ENCODE results near the gene CREB3L2.
"Not testable (repeated sequence)": the region's sequence is repeated elsewhere in the genome, so short reads cannot be mapped to it uniquely, and the experiment has no call there.

The CREB3L2 gene

DNA sequence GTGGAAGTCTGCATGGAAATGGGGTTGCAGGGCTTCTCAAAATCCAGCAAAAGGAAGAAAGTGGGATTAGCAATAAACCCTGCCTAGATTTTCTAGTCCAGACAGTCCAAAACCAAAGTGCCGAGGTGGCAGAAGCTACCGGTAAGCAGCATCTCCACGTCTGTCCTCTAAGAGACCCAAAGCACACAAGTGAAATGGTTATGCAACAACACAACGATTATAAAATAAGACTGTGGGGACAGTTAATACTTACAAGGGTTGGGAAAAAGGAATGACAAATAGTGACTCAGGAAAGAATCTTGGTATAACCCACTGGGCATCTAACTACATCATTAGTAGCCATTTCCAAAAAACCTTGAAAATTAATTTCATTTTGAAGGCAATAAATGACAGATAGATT lies 24.7 kb downstream of the CREB3L2 start:
- Histone ChIP-seq H3K9ac (ENCODE audit: low read length) (no peak overlapping the region), H3K27ac (ENCODE audit: low read depth, low read length) (peak overlapping the region; percentile 14), H3K36me3 (ENCODE audit: insufficient read depth, low read length) (no peaks in the 10 kb centered on the region), H3K4me3 (ENCODE audit: low read depth in 1 of 2, low read length in 2 of 2) (no peak overlapping the region), H3K27me3 (ENCODE audit: control insufficient read depth in 1 of 2, insufficient read depth in 2 of 2, low read length in 2 of 2) (no peaks in the 10 kb centered on the region), H3K4me1 (ENCODE audit: insufficient read depth, low read length) (peaks cover 73% of the 10 kb centered on the region), H3K9me3 (ENCODE audit: low read length) (no peaks in the 10 kb centered on the region)

DNA sequence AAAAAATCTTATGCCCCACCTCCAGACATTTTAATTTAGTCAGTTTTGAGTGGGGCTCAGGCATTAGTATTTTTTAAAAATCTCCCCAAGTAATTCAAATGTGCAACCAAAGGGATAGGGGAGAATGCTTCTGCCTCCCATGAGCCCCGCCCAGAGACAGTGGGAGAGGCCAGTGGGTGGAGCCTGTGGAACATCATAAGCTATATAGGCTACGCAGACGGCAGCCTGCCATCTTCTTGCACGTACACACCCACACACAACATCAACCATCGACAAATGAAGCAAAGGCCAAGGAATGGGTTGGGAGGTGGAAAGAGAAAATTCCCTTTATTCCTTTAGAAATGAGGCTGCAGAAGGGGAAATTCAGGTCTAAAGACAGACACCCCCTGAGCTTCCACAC lies 25.2 kb downstream of the CREB3L2 start:
- peaks cover 68% of the 10 kb centered on the region for H3K4me1 ChIP-seq (ENCODE audit: insufficient read depth, low read length)
- H3K27ac ChIP-seq (ENCODE audit: low read depth, low read length) = no peak overlapping the region
- H3K36me3 ChIP-seq (ENCODE audit: insufficient read depth, low read length) = no peaks in the 10 kb centered on the region
- no peak overlapping the region for H3K4me3 ChIP-seq (ENCODE audit: low read depth in 1 of 2, low read length in 2 of 2)
- no peaks in the 10 kb centered on the region for H3K9me3 ChIP-seq (ENCODE audit: low read length)
- no peaks in the 10 kb centered on the region for H3K27me3 ChIP-seq (ENCODE audit: control insufficient read depth in 1 of 2, insufficient read depth in 2 of 2, low read length in 2 of 2)
- no peak overlapping the region for H3K9ac ChIP-seq (ENCODE audit: low read length)

DNA sequence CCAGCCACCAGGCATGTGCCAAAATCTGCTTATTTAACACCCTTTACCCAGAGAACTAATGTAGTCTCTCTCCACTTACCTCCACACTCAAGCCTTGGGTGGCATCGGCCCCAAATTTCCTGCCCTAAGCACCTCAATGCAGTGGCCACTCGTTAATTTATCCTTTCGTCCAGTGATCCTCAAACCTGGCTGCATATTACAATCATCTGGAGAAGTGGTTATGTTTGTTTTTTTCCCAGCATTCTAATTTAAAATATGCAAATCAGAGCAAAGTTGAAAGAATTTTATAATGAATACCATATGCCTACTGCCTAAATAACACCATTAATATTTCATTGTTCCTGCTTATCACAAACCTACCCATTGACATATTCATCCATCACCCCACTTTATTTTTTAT lies 25.7 kb downstream of the CREB3L2 start:
- Histone ChIP-seq H3K4me3 (ENCODE audit: low read depth in 1 of 2, low read length in 2 of 2) (no peak overlapping the region), H3K36me3 (ENCODE audit: insufficient read depth, low read length) (no peaks in the 10 kb centered on the region), H3K27me3 (ENCODE audit: control insufficient read depth in 1 of 2, insufficient read depth in 2 of 2, low read length in 2 of 2) (no peaks in the 10 kb centered on the region), H3K9ac (ENCODE audit: low read length) (no peak overlapping the region), H3K27ac (ENCODE audit: low read depth, low read length) (peak overlapping the region; percentile 62), H3K9me3 (ENCODE audit: low read length) (no peaks in the 10 kb centered on the region), H3K4me1 (ENCODE audit: insufficient read depth, low read length) (peaks cover 64% of the 10 kb centered on the region)

DNA sequence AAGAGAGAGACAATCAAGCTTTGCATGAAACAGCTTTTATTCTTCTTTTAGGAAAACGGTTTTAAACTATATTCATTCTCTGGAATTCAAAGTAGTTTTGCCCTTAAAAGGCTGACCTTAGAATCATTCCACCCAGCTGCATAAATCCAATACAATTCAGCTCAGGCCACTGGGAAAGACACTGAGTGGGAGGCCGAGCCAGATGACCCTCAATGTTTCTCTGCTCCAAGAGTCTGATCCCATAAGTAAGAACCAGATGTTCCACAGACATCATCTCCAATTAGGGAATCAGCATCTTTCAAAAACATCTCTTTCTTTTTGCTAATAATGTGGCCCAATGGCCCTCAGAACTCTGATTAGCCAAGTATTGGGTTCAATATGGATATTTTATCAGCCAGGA lies 26.1 kb downstream of the CREB3L2 start:
- no peaks in the 10 kb centered on the region for H3K27me3 ChIP-seq (ENCODE audit: control insufficient read depth in 1 of 2, insufficient read depth in 2 of 2, low read length in 2 of 2)
- peaks cover 62% of the 10 kb centered on the region for H3K4me1 ChIP-seq (ENCODE audit: insufficient read depth, low read length)
- H3K4me3 ChIP-seq (ENCODE audit: low read depth in 1 of 2, low read length in 2 of 2) = no peak overlapping the region
- no peaks in the 10 kb centered on the region for H3K9me3 ChIP-seq (ENCODE audit: low read length)
- no peak overlapping the region for H3K9ac ChIP-seq (ENCODE audit: low read length)
- no peaks in the 10 kb centered on the region for H3K36me3 ChIP-seq (ENCODE audit: insufficient read depth, low read length)
- peak overlapping the region; percentile 62 for H3K27ac ChIP-seq (ENCODE audit: low read depth, low read length)

DNA sequence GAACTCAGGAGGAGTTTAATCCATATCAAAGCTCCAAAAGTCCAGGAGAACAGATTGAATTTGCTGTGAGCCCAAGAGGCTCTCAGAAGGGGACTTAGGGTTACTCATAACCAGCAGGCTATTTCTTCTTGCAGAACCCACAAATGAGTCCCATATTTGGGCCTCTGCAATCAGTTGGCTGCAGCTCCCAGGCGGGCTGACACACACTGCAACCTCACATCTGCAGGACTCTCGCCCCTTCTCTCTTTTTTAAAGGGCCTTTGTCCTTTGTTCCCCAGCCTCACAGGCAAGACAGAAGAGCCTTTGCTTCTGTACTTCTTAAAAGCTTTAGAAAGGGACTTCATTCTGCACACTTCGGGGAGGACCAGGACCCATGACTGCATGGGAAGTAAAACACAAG lies 26.7 kb downstream of the CREB3L2 start:
- Histone ChIP-seq H3K36me3 (ENCODE audit: insufficient read depth, low read length) (no peaks in the 10 kb centered on the region), H3K4me3 (ENCODE audit: low read depth in 1 of 2, low read length in 2 of 2) (peak overlapping the region in 1 of 2 donors; percentile 16), H3K9me3 (ENCODE audit: low read length) (no peaks in the 10 kb centered on the region), H3K9ac (ENCODE audit: low read length) (no peak overlapping the region), H3K4me1 (ENCODE audit: insufficient read depth, low read length) (peaks cover 59% of the 10 kb centered on the region), H3K27me3 (ENCODE audit: control insufficient read depth in 1 of 2, insufficient read depth in 2 of 2, low read length in 2 of 2) (no peaks in the 10 kb centered on the region), H3K27ac (ENCODE audit: low read depth, low read length) (peak overlapping the region; percentile 62)

DNA sequence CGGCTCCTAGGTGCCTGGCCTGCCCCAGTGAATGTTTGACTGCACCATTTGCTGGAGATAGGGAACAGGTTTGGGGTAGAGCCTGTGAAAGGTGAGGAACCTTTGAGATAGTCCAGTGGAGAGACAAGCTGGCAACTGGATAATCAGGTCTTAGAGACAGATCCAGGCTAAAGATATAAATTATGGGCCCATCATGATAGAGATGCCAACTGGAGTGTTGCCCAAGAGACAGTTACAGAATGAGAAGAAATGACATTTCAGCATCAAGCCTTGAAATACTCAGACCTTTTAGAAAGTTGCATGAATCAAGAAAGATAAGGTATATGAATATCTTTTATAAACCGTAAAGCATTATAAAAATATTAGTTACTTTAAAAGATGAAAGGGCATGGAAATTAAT lies 27.1 kb downstream of the CREB3L2 start:
- Histone ChIP-seq H3K9ac (ENCODE audit: low read length) (no peak overlapping the region), H3K27me3 (ENCODE audit: control insufficient read depth in 1 of 2, insufficient read depth in 2 of 2, low read length in 2 of 2) (no peaks in the 10 kb centered on the region), H3K36me3 (ENCODE audit: insufficient read depth, low read length) (no peaks in the 10 kb centered on the region), H3K4me1 (ENCODE audit: insufficient read depth, low read length) (peaks cover 59% of the 10 kb centered on the region), H3K9me3 (ENCODE audit: low read length) (no peaks in the 10 kb centered on the region), H3K27ac (ENCODE audit: low read depth, low read length) (peak overlapping the region; percentile 62), H3K4me3 (ENCODE audit: low read depth in 1 of 2, low read length in 2 of 2) (no peak overlapping the region)

DNA sequence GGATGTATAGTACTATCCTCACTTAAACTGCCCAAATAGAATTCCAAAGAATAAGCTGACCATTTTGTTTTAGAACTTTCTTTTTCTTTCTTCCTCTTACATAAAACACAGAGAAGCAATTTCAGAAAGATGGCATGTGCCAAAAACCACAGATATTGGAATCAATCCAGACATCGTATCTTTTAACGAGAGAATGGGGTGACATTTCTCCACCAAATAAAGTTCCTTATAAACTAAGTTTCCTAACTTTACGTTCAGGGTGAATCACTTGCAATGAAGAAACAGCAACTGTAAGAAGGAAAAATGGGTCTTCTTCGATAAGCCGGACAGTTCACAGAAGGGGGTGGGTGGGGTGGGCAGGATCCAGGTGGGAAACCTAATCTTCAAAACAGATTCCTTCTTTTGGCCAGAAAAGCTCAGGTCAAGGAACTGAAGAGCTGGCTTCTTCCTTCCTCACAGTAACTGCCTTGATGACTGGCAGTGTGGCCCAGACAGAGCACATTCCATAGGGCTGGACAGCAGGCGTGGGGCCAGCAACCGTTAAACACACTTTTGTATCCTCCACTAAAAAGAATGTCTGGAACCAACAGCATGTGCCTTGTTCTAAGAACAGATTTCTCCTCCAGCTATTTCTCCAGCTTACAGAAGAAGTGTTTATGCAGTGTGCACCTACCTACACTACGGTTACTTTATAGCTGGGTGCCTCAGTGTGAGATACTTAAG lies 31.5 kb downstream of the CREB3L2 start:
- Histone ChIP-seq H3K9me3 (ENCODE audit: low read length) (no peaks in the 10 kb centered on the region), H3K36me3 (ENCODE audit: insufficient read depth, low read length) (no peaks in the 10 kb centered on the region), H3K4me3 (ENCODE audit: low read depth in 1 of 2, low read length in 2 of 2) (no peak overlapping the region), H3K27me3 (ENCODE audit: control insufficient read depth in 1 of 2, insufficient read depth in 2 of 2, low read length in 2 of 2) (no peaks in the 10 kb centered on the region), H3K4me1 (ENCODE audit: insufficient read depth, low read length) (peaks cover 65% of the 10 kb centered on the region), H3K9ac (ENCODE audit: low read length) (no peak overlapping the region), H3K27ac (ENCODE audit: low read depth, low read length) (peak overlapping the region; percentile 12)

DNA sequence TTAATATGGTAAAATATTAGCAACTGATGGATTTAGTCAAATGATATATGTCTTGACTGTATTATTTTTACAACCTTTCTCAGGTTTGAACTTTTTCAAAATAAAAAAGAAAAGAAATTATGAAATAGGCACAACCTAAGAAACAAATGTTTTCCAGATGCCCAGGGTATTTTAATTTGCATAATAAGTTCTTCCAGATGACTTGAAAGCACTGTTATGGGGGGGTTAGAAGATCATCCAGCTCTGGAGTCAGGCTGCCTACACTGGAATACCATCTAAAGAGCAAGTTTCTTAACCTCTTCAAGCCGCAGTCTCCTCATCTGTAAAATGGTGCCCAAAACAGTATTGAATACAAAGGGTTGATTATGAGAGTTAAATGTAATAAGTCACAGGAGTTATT lies 32.1 kb downstream of the CREB3L2 start:
- Histone ChIP-seq H3K9me3 (ENCODE audit: low read length) (no peaks in the 10 kb centered on the region), H3K27me3 (ENCODE audit: control insufficient read depth in 1 of 2, insufficient read depth in 2 of 2, low read length in 2 of 2) (no peaks in the 10 kb centered on the region), H3K27ac (ENCODE audit: low read depth, low read length) (peak overlapping the region; percentile 12), H3K36me3 (ENCODE audit: insufficient read depth, low read length) (no peaks in the 10 kb centered on the region), H3K4me1 (ENCODE audit: insufficient read depth, low read length) (peaks cover 59% of the 10 kb centered on the region), H3K4me3 (ENCODE audit: low read depth in 1 of 2, low read length in 2 of 2) (no peak overlapping the region), H3K9ac (ENCODE audit: low read length) (no peak overlapping the region)

DNA sequence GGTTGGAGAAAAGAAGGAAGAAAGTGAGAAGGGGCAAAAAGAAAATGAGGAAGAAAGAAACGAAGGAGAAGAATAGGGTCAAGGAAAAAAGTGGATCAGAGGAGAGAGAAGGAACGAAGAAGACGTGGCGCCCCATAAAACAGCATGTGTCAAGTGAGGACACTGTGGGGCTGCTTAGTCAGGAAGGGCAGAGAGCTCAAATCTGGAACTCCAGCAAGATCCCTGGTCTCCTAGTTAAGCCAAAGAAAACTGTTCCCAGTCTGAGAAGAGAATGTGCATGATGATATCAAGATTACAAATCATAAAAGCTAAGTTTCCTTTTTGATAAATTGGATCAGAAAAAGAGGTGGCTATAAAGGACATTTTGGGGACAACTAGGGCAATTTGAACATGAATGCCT lies 33.0 kb downstream of the CREB3L2 start:
- H3K4me3 ChIP-seq (ENCODE audit: low read depth in 1 of 2, low read length in 2 of 2) = no peak overlapping the region
- H3K9ac ChIP-seq (ENCODE audit: low read length) = no peak overlapping the region
- no peaks in the 10 kb centered on the region for H3K27me3 ChIP-seq (ENCODE audit: control insufficient read depth in 1 of 2, insufficient read depth in 2 of 2, low read length in 2 of 2)
- H3K4me1 ChIP-seq (ENCODE audit: insufficient read depth, low read length) = peaks cover 50% of the 10 kb centered on the region
- H3K36me3 ChIP-seq (ENCODE audit: insufficient read depth, low read length) = no peaks in the 10 kb centered on the region
- H3K27ac ChIP-seq (ENCODE audit: low read depth, low read length) = no peak overlapping the region
- no peaks in the 10 kb centered on the region for H3K9me3 ChIP-seq (ENCODE audit: low read length)

DNA sequence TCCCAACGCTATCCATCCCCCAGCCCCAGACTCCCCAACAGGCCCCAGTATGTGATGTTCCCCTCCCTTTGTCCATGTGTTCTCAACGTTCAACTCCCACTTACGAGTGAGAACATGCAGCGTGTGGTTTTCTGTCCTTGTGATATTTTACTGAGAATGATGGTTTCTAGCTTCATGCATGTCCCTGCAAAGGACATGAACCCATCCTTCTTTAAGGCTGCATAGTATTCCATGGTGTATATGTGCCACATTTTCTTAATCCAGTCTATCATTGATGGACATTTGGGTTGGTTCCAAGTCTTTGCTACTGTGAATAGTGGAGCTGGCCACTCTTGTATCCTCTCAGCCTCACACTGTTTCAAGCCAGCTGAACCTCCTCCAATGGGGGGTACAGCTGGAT lies 33.5 kb downstream of the CREB3L2 start:
- not testable (repeated sequence) for H3K27me3 ChIP-seq (ENCODE audit: control insufficient read depth in 1 of 2, insufficient read depth in 2 of 2, low read length in 2 of 2); H3K9ac ChIP-seq (ENCODE audit: low read length); H3K4me3 ChIP-seq (ENCODE audit: low read depth in 1 of 2, low read length in 2 of 2); H3K9me3 ChIP-seq (ENCODE audit: low read length); H3K27ac ChIP-seq (ENCODE audit: low read depth, low read length); H3K36me3 ChIP-seq (ENCODE audit: insufficient read depth, low read length)
- peaks cover 47% of the 10 kb centered on the region for H3K4me1 ChIP-seq (ENCODE audit: insufficient read depth, low read length)

DNA sequence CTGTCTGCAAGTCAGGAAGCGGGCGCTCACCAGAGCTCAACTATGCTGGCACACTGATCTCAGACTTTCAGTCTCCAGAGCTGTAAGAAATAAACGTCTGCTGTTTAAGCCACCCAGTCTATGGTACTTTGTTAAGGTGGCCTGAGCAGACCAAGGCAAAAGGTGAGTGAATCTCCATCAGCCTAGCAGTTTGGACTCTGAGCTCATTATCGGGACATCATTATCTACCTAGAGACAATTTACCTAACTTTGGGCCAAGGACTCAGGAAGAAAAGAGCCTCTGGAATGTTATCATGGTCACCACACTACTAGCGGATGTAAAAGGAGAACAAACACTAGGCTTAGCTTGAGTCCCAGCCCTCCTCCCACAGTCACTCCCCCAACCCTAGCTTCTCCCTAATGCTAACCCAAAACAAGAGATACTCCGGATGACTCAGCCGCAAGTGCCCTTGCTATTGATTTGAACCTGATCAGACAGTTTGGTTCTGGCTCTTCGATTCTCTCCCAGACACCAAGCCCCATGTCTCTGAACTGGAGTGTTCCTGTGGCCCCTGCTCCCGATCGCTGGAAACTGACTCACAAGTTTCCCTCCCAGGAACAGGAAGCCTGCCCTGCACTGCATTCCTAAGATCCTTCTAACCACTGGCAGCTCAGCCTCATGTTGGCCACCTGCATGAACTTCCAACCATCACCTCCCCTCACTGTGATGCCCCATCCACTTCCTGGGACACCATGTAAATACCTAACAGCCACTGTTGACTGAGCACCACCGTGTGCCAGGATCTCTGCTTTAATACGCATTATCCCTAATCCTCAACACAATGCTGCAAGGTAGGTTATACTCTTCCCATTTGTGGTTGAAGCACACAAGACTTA lies 34.5 kb downstream of the CREB3L2 start:
- Histone ChIP-seq H3K27ac (ENCODE audit: low read depth, low read length) (no peak overlapping the region), H3K9me3 (ENCODE audit: low read length) (no peaks in the 10 kb centered on the region), H3K4me3 (ENCODE audit: low read depth in 1 of 2, low read length in 2 of 2) (peak overlapping the region in 1 of 2 donors; percentile 16), H3K36me3 (ENCODE audit: insufficient read depth, low read length) (peaks cover 4% of the 10 kb centered on the region), H3K27me3 (ENCODE audit: control insufficient read depth in 1 of 2, insufficient read depth in 2 of 2, low read length in 2 of 2) (no peaks in the 10 kb centered on the region), H3K9ac (ENCODE audit: low read length) (no peak overlapping the region), H3K4me1 (ENCODE audit: insufficient read depth, low read length) (peaks cover 47% of the 10 kb centered on the region)

Data from muscle layer of colon (tissue), 2 donors.